Colonic mucosa (tissue), 4 donors: ENCODE data around the gene SLC8A1. TPM values are rescaled to one million over a fixed set of nuclear protein-coding genes. Genes with fewer than 3 reads are reported as not detected.

Experiments used
- DNase-seq: peaks from one replicate; pipeline ENCODE4 v3.0.0-alpha.2; 2020
- H3K27ac ChIP-seq: fragments of 200-600 bp; one replicate; pipeline ENCODE4 v1.8.0; 2021
- H3K27me3 ChIP-seq: fragments of 200-600 bp; one replicate; pipeline ENCODE4 v1.8.0; 2021
- H3K36me3 ChIP-seq: fragments of 200-600 bp; one replicate; pipeline ENCODE4 v1.8.0; 2021
- H3K4me1 ChIP-seq: fragments of 200-600 bp; one replicate; pipeline ENCODE4 v1.8.0; 2021; ENCODE audit warnings: mild to moderate bottlenecking
- H3K4me3 ChIP-seq: fragments of 200-600 bp; one replicate; pipeline ENCODE4 v1.8.0; 2021
- H3K9ac ChIP-seq, 2 donors: one replicate each; pipeline ENCODE4 v1.7.0; 2013; ENCODE audit warnings: control low read depth in 2 of 2, low read depth in 2 of 2, low read length in 2 of 2
- H3K9me3 ChIP-seq: fragments of 200-600 bp; one replicate; pipeline ENCODE4 v1.8.0; 2021
- intact Hi-C: fragments of 100-400 bp; cut with DNase I; formaldehyde crosslinking; loops from one replicate; pipeline ENCODE4 v1.14.1; 2022
- total RNA-seq, 2 donors: library from RNA; stranded (reverse); fragmentation: NEBNext Ultra II Directional in 1 of 2; extraction: Animal tissue kit (Norgen Biotek cat#: 25700) in 1 of 2; gene quantifications; one replicate each; pipeline ENCODE4 v1.2.1, GENCODE V29; 2021
- TF ChIP-seq, protein P1 (sequence below): fragments of 200-600 bp; IDR thresholded peaks from one replicate; pipeline ENCODE4 v1.8.0; 2022; ENCODE audit warnings: antibody characterized with exemption, mild to moderate bottlenecking
- donor health status: healthy.
- donor health status: DM: no; HTN: no; CAD: no.
- donor health status: DM: no; HTN: no; CAD: no.

The SLC8A1 gene
- total RNA-seq, 2 donors from 2014 or later = 4.1 to 25.5 TPM

DNA sequence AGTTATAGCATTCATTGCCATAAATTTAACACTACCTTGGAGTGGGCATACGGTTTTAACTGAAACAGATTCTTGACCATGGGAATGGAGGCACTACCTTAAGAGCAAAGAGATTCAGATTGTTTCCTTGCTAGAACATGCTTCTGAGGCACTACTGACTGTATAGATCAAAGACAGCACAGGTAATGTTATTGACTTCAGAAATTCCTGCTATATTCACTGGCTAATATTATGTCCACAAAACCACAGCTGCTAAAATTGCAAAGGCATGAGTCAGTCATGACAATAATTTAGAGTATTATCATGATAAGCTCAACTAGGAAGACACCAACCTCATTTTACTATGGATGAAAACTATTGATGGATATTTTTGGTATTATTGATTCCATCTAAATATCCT, 39.4 kb downstream of the SLC8A1 start:
- no peaks in the 10 kb centered on the region for H3K4me1 ChIP-seq
- TF ChIP-seq, protein P1, sequence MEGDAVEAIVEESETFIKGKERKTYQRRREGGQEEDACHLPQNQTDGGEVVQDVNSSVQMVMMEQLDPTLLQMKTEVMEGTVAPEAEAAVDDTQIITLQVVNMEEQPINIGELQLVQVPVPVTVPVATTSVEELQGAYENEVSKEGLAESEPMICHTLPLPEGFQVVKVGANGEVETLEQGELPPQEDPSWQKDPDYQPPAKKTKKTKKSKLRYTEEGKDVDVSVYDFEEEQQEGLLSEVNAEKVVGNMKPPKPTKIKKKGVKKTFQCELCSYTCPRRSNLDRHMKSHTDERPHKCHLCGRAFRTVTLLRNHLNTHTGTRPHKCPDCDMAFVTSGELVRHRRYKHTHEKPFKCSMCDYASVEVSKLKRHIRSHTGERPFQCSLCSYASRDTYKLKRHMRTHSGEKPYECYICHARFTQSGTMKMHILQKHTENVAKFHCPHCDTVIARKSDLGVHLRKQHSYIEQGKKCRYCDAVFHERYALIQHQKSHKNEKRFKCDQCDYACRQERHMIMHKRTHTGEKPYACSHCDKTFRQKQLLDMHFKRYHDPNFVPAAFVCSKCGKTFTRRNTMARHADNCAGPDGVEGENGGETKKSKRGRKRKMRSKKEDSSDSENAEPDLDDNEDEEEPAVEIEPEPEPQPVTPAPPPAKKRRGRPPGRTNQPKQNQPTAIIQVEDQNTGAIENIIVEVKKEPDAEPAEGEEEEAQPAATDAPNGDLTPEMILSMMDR = no peak
- no peak for DNase-seq
- no peaks in the 10 kb centered on the region for H3K27me3 ChIP-seq
- no peak overlapping the region for H3K4me3 ChIP-seq
- no peaks in the 10 kb centered on the region for H3K9me3 ChIP-seq
- no peak overlapping the region for H3K9ac ChIP-seq
- no peaks in the 10 kb centered on the region for H3K36me3 ChIP-seq
- H3K27ac ChIP-seq = no peak overlapping the region
- intact Hi-C loops = no loop called here

- DNase-seq = no peak
- Histone ChIP-seq H3K36me3 (no peaks in the 10 kb centered on the region), H3K9ac (no peak overlapping the region), H3K4me1 (no peaks in the 10 kb centered on the region), H3K27me3 (no peaks in the 10 kb centered on the region), H3K27ac (no peak overlapping the region), H3K9me3 (no peaks in the 10 kb centered on the region), H3K4me3 (no peak overlapping the region)
- intact Hi-C loops = no loop called here
- TF ChIP-seq, protein P1 = no peak
Measured at GRCh38 chr2:40410695-40411094, 41.2 kb downstream of the SLC8A1 start.

- Histone ChIP-seq H3K9me3 (no peaks in the 10 kb centered on the region), H3K27ac (no peak overlapping the region), H3K4me1 (no peaks in the 10 kb centered on the region), H3K9ac (no peak overlapping the region), H3K4me3 (no peak overlapping the region), H3K36me3 (no peaks in the 10 kb centered on the region), H3K27me3 (no peaks in the 10 kb centered on the region)
- intact Hi-C loops = no loop called here
- no peak for DNase-seq
- TF ChIP-seq, protein P1 = no peak
Measured at GRCh38 chr2:40409734-40410133, 42.2 kb downstream of the SLC8A1 start.

- H3K9me3 ChIP-seq = no peaks in the 10 kb centered on the region
- DNase-seq = no peak
- intact Hi-C loops = no loop called here
- H3K4me3 ChIP-seq = no peak overlapping the region
- no peak overlapping the region for H3K27ac ChIP-seq
- H3K36me3 ChIP-seq = no peaks in the 10 kb centered on the region
- no peaks in the 10 kb centered on the region for H3K4me1 ChIP-seq
- TF ChIP-seq, protein P1 = no peak
- no peaks in the 10 kb centered on the region for H3K27me3 ChIP-seq
- H3K9ac ChIP-seq = no peak overlapping the region
Measured at GRCh38 chr2:40406485-40407289, 45.2 kb downstream of the SLC8A1 start.

- intact Hi-C loops = no loop called here
- DNase-seq = no peak
- Histone ChIP-seq H3K4me3 (no peak overlapping the region), H3K27me3 (no peaks in the 10 kb centered on the region), H3K36me3 (no peaks in the 10 kb centered on the region), H3K9ac (no peak overlapping the region), H3K4me1 (no peaks in the 10 kb centered on the region), H3K9me3 (no peaks in the 10 kb centered on the region), H3K27ac (no peak overlapping the region)
- TF ChIP-seq, protein P1 = no peak
Measured at GRCh38 chr2:40405465-40405864, 46.4 kb downstream of the SLC8A1 start.
